ENCODE data around the gene DTWD1.

Gene DTWD1

GRCh38 chr15:49649987-49650386, 29.1 kb downstream of the DTWD1 start:
- no peak overlapping the region for H3K4me2 ChIP-seq (ENCODE audit: low read length)
- H3K9me2 ChIP-seq (replicated peaks; ENCODE audit: control insufficient read depth, low read length), result no peaks in the 10 kb centered on the region
- H3K27me3 ChIP-seq (ENCODE audit: control insufficient read depth, low read length), result no peaks in the 10 kb centered on the region
- H3F3A ChIP-seq (ENCODE audit: control insufficient read depth, insufficient read depth), result no peaks in the 10 kb centered on the region
- H4K20me1 ChIP-seq (ENCODE audit: control insufficient read depth, insufficient read depth, low read depth, low read length), result no peaks in the 10 kb centered on the region
- no peaks in the 10 kb centered on the region for H3K79me2 ChIP-seq (ENCODE audit: control insufficient read depth, low read length)
- no peak overlapping the region for H3K27ac ChIP-seq (ENCODE audit: low read depth, low read length)
- H3K36me3 ChIP-seq (ENCODE audit: control insufficient read depth, low read length), result no peaks in the 10 kb centered on the region
- H3K4me3 ChIP-seq (ENCODE audit: low read length), result no peak overlapping the region
- TF ChIP-seq EZH2phosphoT487 (IDR thresholded peaks at IDR 0.05; ENCODE audit: borderline replicate concordance, low read length), result no peak
- TF ChIP-seq CTCF (IDR thresholded peaks at IDR 0.05; ENCODE audit: low read depth, low read length, poor library complexity, severe bottlenecking), result no peak
- peaks cover 22% of the 10 kb centered on the region for H3K9me3 ChIP-seq (ENCODE audit: control insufficient read depth, insufficient read depth, low read length)
- no peaks in the 10 kb centered on the region for H3K4me1 ChIP-seq (ENCODE audit: control insufficient read depth, low read length)

DNA sequence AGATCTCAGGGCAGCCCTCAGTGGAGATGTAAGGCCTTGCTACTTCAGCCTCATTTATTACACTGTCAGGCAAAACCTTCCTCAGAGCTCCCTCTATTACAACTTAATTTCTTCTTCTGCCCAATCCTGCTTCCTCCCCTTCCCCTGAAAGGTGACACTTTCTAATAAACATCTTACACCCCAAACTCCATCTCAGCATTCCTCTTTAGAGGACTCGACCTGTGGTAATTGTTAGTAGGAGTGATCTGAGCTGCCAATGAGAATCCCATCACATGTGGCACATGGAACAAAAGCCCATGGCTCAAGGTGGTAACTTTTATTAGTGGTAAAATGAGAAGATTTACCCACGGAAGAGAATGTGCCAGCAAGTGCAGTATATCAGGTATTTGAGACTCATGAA, 29.8 kb downstream of the DTWD1 start:
- Histone ChIP-seq H3K79me2 (ENCODE audit: control insufficient read depth, low read length) (no peaks in the 10 kb centered on the region), H3K4me1 (ENCODE audit: control insufficient read depth, low read length) (no peaks in the 10 kb centered on the region), H3K36me3 (ENCODE audit: control insufficient read depth, low read length) (no peaks in the 10 kb centered on the region), H3K27ac (ENCODE audit: low read depth, low read length) (no peak overlapping the region), H3K4me3 (ENCODE audit: low read length) (no peak overlapping the region), H3K9me3 (ENCODE audit: control insufficient read depth, insufficient read depth, low read length) (peaks cover 22% of the 10 kb centered on the region), H3K9me2 (replicated peaks; ENCODE audit: control insufficient read depth, low read length) (no peaks in the 10 kb centered on the region), H3K4me2 (ENCODE audit: low read length) (no peak overlapping the region), H3K27me3 (ENCODE audit: control insufficient read depth, low read length) (no peaks in the 10 kb centered on the region), H4K20me1 (ENCODE audit: control insufficient read depth, insufficient read depth, low read depth, low read length) (no peaks in the 10 kb centered on the region), H3F3A (ENCODE audit: control insufficient read depth, insufficient read depth) (no peaks in the 10 kb centered on the region)
- TF ChIP-seq EZH2phosphoT487 (IDR thresholded peaks at IDR 0.05; ENCODE audit: borderline replicate concordance, low read length) (no peak), CTCF (IDR thresholded peaks at IDR 0.05; ENCODE audit: low read depth, low read length, poor library complexity, severe bottlenecking) (no peak)

- Histone ChIP-seq H3F3A (ENCODE audit: control insufficient read depth, insufficient read depth) (no peaks in the 10 kb centered on the region), H3K27ac (ENCODE audit: low read depth, low read length) (no peak overlapping the region), H3K9me2 (replicated peaks; ENCODE audit: control insufficient read depth, low read length) (no peaks in the 10 kb centered on the region), H3K4me3 (ENCODE audit: low read length) (no peak overlapping the region), H3K4me1 (ENCODE audit: control insufficient read depth, low read length) (no peaks in the 10 kb centered on the region), H4K20me1 (ENCODE audit: control insufficient read depth, insufficient read depth, low read depth, low read length) (no peaks in the 10 kb centered on the region), H3K36me3 (ENCODE audit: control insufficient read depth, low read length) (no peaks in the 10 kb centered on the region), H3K79me2 (ENCODE audit: control insufficient read depth, low read length) (no peaks in the 10 kb centered on the region), H3K4me2 (ENCODE audit: low read length) (no peak overlapping the region), H3K27me3 (ENCODE audit: control insufficient read depth, low read length) (no peaks in the 10 kb centered on the region), H3K9me3 (ENCODE audit: control insufficient read depth, insufficient read depth, low read length) (peaks cover 22% of the 10 kb centered on the region)
- TF ChIP-seq CTCF (IDR thresholded peaks at IDR 0.05; ENCODE audit: low read depth, low read length, poor library complexity, severe bottlenecking) (no peak), EZH2phosphoT487 (IDR thresholded peaks at IDR 0.05; ENCODE audit: borderline replicate concordance, low read length) (no peak)
These were observed 32.1 kb downstream of the DTWD1 start for GRCh38 chr15:49652922-49653321.

DNA sequence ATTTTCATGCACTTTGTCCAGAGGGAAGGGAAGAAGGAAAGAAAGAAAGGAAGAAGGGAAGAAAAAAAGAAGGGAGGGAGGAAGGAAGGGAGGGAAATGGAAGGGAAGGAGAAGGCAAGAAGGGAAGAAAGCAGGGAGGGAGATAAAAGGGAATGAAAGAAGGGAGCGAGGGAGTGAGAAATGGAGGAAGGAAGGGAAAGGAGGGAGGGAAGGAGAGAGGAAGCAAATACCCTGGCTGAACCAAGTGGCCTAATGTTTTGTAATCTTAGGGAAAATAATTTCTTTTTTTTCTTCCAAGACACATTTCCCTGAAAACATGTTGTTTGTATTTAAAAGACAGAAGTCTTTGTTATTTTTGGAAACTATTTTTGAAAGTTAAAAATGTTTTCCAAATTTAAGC, 35.9 kb downstream of the DTWD1 start:
- H4K20me1 ChIP-seq (ENCODE audit: control insufficient read depth, insufficient read depth, low read depth, low read length), result no peaks in the 10 kb centered on the region
- H3K4me1 ChIP-seq (ENCODE audit: control insufficient read depth, low read length), result no peaks in the 10 kb centered on the region
- TF ChIP-seq EZH2phosphoT487 (IDR thresholded peaks at IDR 0.05; ENCODE audit: borderline replicate concordance, low read length) (no peak), CTCF (IDR thresholded peaks at IDR 0.05; ENCODE audit: low read depth, low read length, poor library complexity, severe bottlenecking) (no peak)
- H3K9me3 ChIP-seq (ENCODE audit: control insufficient read depth, insufficient read depth, low read length), result peaks cover 17% of the 10 kb centered on the region
- H3K36me3 ChIP-seq (ENCODE audit: control insufficient read depth, low read length), result no peaks in the 10 kb centered on the region
- H3K9me2 ChIP-seq (replicated peaks; ENCODE audit: control insufficient read depth, low read length), result no peaks in the 10 kb centered on the region
- H3K4me2 ChIP-seq (ENCODE audit: low read length), result no peak overlapping the region
- H3F3A ChIP-seq (ENCODE audit: control insufficient read depth, insufficient read depth), result no peaks in the 10 kb centered on the region
- H3K79me2 ChIP-seq (ENCODE audit: control insufficient read depth, low read length), result no peaks in the 10 kb centered on the region
- peaks cover 13% of the 10 kb centered on the region for H3K27me3 ChIP-seq (ENCODE audit: control insufficient read depth, low read length)
- H3K27ac ChIP-seq (ENCODE audit: low read depth, low read length), result no peak overlapping the region
- H3K4me3 ChIP-seq (ENCODE audit: low read length), result no peak overlapping the region
